ENCODE data around the gene GSTA2. TPM values are rescaled to one million over a fixed set of nuclear protein-coding genes. Genes with fewer than 3 reads are reported as not detected.
"Not testable (repeated sequence)": the region's sequence is repeated elsewhere in the genome, so short reads cannot be mapped to it uniquely, and the experiment has no call there.

The GSTA2 gene
- total and polyA plus RNA-seq, 8 donors: 26.0 to 114 (median 70.1) TPM

- Histone ChIP-seq H3K27me3 (no peaks in the 10 kb centered on the region), H3K9me3 (no peaks in the 10 kb centered on the region), H3K36me3 (no peaks in the 10 kb centered on the region), H3K27ac (no peak overlapping the region), H3K4me1 (no peaks in the 10 kb centered on the region), H3K4me3 (no peak overlapping the region)
- intact Hi-C loops (cut with DNase I): no loop called here
- TF ChIP-seq CTCF (IDR thresholded peaks at IDR 0.05): no peak
- DNase-seq: no peak
- ATAC-seq: no peak
- no peak for FAIRE-seq
- WGBS, 2 donors: 82 to 91% methylated on average over 1 of the region's 1 CpG
Measured at GRCh38 chr6:52779237-52779636, 16.0 kb upstream of the GSTA2 start.

DNA sequence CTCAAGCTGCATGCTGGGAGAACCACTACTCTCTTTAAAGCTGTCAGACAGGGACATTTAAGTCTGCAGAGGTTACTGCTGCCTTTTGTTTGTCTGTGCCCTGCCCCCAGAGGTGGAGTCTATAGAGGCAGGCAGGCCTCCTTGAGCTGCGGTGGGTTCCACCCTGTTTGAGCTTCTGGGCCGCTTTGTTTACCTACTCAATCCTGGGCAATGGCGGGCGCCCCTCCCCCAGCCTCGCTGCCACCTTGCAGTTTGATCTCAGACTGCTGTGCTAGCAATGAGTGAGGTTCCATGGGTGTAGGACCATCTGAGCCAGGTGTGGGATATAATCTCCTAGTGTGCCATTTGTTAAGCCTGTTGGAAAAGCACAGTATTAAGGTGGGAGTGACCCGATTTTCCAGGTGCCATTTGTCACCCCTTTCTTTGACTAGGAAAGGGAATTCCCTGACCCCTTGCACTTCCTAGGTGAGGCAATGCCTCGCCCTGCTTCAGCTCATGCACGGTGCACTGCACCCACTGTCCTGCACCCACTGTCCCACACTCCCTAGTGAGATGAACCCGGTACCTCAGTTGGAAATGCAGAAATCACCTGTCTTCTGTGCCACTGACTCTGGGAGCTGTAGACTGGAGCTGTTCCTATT, 13.6 kb upstream of the GSTA2 start:
- H3K4me1 ChIP-seq; H3K4me3 ChIP-seq; H3K36me3 ChIP-seq; H3K27ac ChIP-seq; intact Hi-C loops (cut with DNase I); FAIRE-seq; H3K9me3 ChIP-seq; ATAC-seq; H3K27me3 ChIP-seq; DNase-seq: not testable (repeated sequence)
- WGBS, 2 donors: 80 to 84% methylated on average over 9 of the region's 9 CpGs

DNA sequence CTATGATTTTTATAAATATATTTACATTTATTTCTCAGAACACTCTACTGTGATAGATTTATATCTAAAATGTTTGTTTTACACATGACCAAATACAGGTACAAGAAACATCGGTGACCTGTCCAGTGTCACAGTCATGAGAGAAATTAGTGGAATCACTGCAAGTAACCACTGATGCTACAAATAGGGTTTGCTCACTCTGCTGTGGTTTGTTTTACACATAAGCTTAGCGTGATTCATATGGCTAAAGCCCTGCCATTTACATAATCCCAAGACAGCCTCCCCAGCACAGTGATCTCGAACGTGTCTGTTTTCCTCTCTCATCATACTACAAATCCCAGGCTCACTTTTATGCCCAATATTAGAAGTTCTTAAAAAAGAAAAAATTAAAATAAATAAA, 6.1 kb upstream of the GSTA2 start:
- H3K36me3 ChIP-seq; H3K4me1 ChIP-seq; H3K4me3 ChIP-seq; DNase-seq; intact Hi-C loops (cut with DNase I); FAIRE-seq; H3K27me3 ChIP-seq; H3K27ac ChIP-seq; H3K9me3 ChIP-seq: not testable (repeated sequence)
- WGBS, 2 donors: 84 to 86% methylated on average over 4 of the region's 4 CpGs
- ATAC-seq: peak in 2 of 4 donors; percentile 68 to 87

DNA sequence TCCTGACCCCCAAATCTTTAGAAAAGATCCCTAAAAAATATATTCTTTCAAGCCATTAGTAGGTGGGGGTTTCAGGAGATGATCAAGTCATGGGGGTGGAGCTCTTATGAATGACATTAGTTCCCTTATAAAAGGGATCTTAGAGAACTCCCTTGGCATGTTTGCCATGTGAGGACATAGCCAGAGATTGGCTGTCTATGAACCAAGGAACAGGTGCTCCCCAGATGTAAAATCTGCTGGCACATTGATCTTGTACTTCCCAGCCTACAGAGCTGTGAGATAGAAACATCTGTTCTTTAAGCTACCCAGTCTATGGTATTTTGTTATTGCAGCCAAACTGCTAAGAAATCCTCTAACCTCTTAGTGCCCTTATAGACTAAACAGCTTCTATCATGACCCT, 4.4 kb upstream of the GSTA2 start:
- FAIRE-seq; H3K4me1 ChIP-seq; DNase-seq; H3K27ac ChIP-seq; H3K36me3 ChIP-seq; intact Hi-C loops (cut with DNase I); H3K27me3 ChIP-seq; H3K9me3 ChIP-seq; H3K4me3 ChIP-seq; ATAC-seq: not testable (repeated sequence)

DNA sequence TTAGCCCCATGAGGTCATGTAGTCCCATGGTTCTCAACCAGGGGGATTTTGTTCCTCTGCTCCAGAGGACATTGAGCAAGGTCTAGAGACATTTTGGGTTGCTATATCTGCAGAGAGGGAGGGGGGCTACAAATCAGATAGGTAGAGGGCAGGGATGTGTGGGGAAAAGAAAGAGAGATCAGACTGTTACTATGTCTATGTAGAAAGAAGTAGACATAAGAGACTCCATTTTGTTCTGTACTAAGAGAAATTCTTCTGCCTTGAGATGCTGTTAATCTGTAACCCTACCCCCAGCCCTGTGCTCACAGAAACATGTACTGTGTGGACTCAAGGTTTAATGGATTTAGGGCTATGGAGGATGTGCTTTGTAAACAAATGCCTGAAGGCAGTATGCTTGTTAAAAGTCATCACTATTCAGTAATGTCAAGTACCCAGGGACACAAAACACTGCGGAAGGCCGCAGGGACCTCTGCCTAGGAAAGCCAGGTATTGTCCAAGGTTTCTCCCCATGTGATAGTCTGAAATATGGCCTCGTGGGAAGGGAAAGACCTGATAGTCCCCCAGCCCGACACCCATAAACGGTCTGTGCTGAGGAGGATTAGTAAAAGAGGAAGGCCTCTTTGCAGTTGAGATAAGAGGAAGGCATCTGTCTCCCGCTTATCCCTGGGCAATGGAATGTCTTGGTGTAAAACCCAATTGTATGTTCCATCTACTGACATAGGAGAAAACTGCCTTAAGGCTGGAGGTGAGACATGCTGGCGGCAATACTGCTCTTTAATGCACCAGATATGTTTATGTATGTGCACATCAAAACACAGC, 1.4 kb downstream of the GSTA2 start:
- 32 to 36% methylated on average over 4 to 7 of the region's 7 CpGs for WGBS, 2 donors
- H3K4me3 ChIP-seq: peak overlapping the region in 3 of 4 donors; percentile 35 to 42 (median 39)
- peaks cover 0 to 27% (median 20%) of the 10 kb centered on the region in 3 donors for H3K4me1 ChIP-seq
- peak overlapping the region in 2 of 4 donors; percentile 78 for H3K27ac ChIP-seq
- DNase-seq, FAIRE-seq, ATAC-seq, H3K27me3 ChIP-seq, H3K9me3 ChIP-seq, H3K36me3 ChIP-seq: not testable (repeated sequence)
- intact Hi-C loops (cut with DNase I): loop anchor here in 1 of 3 donors (5.0 kb wide), 1 partner anchor 35 kb away; no protein-coding TSS in a partner anchor

DNA sequence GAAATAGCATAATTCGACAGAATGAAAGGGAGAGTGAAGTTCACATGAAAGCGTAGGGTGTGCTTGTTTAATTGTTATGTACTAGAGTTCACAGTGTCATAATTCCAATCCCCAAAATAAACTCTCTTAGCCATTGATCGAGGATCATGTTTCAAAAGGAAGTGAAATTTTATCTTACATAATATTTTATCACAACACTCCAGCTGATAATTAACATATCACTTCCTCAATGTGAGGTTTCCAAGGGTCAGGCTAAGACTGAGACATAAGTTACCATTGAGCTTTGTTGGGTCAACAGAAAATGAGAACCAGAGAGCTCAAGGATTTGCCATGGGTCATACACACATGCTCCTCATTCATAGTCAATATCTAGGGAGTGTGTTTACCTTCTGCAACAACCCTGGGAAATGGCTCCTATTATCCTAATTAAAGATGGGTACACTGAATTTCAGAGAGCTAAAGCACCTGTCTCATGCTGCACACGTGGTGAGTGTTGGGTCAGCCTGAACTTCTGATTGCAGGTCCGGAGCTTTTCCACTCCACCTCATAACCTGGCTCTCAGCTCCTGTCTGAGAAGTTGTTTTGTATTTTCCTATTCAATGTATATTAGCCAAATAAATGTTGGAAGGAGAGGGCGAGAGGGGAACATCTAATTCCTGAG, 3.0 kb downstream of the GSTA2 start:
- peaks cover 0 to 3% (median 0%) of the 10 kb centered on the region in 3 donors for H3K36me3 ChIP-seq
- intact Hi-C loops (cut with DNase I): loop anchor here in 1 of 3 donors (5.0 kb wide), 1 partner anchor 33 kb away; no protein-coding TSS in a partner anchor
- H3K4me3 ChIP-seq: peak overlapping the region in 1 of 4 donors; percentile 12
- FAIRE-seq (no peak), DNase-seq (no peak), ATAC-seq (peak; percentile 32 to 55 (median 44))
- WGBS, 2 donors: 22 to 28% methylated on average over 6 of the region's 6 CpGs
- peaks cover 0 to 27% (median 20%) of the 10 kb centered on the region in 3 donors for H3K4me1 ChIP-seq
- H3K9me3 ChIP-seq: no peaks in the 10 kb centered on the region
- TF ChIP-seq CTCF (IDR thresholded peaks at IDR 0.05): no peak
- peak overlapping the region in 2 of 4 donors; percentile 42 to 61 for H3K27ac ChIP-seq
- H3K27me3 ChIP-seq: no peaks in the 10 kb centered on the region
